Measurements from ENCODE around the gene ARHGAP24.

- TF ChIP-seq, protein P1, sequence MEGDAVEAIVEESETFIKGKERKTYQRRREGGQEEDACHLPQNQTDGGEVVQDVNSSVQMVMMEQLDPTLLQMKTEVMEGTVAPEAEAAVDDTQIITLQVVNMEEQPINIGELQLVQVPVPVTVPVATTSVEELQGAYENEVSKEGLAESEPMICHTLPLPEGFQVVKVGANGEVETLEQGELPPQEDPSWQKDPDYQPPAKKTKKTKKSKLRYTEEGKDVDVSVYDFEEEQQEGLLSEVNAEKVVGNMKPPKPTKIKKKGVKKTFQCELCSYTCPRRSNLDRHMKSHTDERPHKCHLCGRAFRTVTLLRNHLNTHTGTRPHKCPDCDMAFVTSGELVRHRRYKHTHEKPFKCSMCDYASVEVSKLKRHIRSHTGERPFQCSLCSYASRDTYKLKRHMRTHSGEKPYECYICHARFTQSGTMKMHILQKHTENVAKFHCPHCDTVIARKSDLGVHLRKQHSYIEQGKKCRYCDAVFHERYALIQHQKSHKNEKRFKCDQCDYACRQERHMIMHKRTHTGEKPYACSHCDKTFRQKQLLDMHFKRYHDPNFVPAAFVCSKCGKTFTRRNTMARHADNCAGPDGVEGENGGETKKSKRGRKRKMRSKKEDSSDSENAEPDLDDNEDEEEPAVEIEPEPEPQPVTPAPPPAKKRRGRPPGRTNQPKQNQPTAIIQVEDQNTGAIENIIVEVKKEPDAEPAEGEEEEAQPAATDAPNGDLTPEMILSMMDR (conservative IDR thresholded peaks at IDR 0.05 in 1 of 2, IDR thresholded peaks at IDR 0.05 in 1 of 2; ENCODE audit: extremely low read depth in 1 of 2, insufficient read depth in 1 of 2, low read depth in 1 of 2, low read length in 2 of 2): no peak
- TF ChIP-seq EZH2 (IDR thresholded peaks at IDR 0.05; ENCODE audit: borderline replicate concordance, low read length): no peak
Observed at GRCh38 chr4:85760511-85760910, 285.6 kb downstream of the ARHGAP24 start.

Data from mammary epithelial cell (primary cell).